HG03439 (cell line): Measurements from ENCODE around the gene SHANK2.

Experiments
- ATAC-seq: cut with Tn5 transposase; IDR thresholded peaks from one replicate; pipeline ENCODE4 v1.9.1; 2021; ENCODE audit warnings: mild to moderate bottlenecking, moderate library complexity; ENCODE audit not compliant: unreplicated experiment

Gene SHANK2

DNA sequence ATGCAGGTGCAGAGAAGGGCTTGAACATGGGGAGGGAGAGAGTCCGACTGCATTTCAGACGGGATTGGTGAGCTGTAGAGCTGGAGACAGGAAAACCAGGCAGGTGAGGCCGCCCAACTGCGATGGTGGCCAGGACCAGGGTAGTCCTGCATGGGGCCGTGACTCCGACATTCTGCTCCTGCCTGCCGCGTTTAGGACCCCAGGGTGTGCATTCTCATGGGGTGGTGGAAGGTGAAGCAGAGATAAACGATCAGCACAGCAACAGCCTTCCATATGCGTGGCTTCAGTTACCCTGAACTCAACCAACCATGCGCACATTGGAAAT lies 29.3 kb downstream of the SHANK2 start:
- ATAC-seq, result no peak

DNA sequence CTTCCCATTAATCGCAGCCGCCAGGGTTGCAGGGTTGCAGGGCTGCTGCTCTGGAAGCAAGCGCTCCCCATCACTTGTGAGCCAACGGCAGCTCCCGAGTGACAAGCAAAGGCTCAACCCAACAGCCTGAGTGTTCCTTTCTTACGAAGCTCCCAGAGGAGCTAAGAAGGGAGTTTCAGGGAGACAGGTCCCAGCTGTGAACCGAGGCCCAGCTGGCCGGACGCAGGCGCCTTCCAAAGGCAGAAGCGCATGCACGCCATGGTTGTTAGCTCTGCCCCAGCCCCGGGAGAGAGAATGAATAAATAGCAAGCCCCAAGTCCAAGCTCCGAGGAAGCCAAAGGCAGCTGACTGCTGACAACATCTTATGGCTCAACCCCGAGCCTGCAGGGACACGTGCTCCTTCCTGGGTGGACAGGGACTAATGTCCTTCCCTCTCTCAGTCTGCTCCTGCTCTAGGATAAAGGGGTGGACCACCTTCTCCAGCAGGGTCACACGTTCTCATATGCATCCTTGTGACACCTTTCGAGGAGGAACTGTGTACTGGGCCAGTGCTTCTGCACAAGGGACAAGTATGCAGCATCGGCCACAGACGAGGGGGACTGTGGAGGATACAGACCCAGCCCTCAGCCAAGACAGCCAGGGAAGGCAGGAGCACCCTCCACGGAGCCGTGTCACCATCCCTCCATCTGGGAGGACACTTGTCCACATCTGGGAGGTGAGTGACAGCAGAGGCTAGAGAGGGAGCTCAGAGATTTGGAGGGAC lies 29.9 kb downstream of the SHANK2 start:
- ATAC-seq, result no peak

DNA sequence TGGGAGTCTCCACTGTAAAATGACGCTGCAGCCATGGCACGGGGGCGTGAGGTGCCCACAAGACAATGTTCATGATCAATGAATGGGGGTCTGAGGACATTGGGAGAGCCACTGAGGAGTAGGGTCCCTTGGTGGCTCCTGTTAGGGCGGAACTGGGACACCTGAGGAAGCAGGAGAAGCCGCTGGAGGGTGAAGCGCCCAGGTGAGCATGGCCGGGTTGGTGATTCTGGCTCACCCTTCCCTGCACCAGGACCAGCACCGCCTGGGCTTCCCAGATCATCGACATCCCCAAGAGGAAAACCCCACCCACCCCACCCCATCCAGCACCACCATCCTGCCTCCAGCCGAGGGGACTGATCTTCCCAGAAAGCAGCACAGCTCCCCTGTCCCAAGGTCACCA lies 30.6 kb downstream of the SHANK2 start:
- no peak for ATAC-seq

DNA sequence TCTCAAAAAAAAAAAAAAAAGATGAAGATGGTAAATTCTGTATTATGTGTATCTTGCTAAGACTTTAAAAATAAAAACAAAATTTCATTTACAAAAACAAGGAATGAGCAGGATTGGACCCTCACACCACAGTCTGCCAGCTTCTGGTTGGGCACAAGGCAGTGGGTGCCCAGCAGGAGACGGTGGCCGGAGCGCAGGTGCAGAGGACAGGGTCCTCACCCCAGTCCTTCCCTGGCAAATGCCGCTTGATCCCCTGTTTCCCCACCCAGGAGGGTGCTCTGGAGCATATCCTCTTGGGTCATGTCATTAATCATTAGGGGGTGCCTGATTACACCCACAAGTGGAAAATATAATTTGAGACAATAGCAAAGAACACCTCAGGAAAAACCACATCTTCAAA lies 31.2 kb downstream of the SHANK2 start:
- ATAC-seq, result no peak

DNA sequence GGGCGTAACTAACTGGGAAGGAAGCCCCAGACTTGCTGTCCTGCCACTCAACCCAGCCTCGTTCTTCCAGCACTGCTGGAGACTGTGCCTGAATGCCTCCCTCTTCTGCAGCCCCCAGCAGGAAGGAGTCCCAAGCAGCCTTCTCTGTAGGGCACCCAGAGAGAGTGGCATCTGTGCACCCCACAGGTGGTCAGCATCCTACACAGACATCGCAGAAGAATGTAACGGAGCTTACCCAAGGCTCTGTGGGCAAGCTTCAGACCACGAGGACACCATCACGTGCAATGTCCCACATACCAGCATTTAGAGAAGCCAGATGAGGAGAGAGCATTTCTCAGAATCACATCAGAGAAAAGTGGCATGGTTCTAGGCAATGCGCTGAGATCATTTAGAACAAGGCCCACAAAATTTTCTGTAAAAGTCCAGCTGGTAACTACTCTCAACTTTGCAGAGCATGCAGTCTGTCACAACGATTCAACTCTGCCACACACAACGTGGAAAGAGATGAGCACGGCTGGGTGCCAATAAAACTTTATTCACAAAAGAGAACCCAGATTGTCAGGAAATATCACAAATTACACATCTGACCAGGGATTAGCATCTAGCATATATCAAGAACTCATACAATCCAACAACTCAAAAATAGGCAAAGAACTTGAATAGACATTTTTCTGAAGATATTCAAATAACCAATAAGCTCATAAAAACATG lies 33.4 kb downstream of the SHANK2 start:
- no peak for ATAC-seq

DNA sequence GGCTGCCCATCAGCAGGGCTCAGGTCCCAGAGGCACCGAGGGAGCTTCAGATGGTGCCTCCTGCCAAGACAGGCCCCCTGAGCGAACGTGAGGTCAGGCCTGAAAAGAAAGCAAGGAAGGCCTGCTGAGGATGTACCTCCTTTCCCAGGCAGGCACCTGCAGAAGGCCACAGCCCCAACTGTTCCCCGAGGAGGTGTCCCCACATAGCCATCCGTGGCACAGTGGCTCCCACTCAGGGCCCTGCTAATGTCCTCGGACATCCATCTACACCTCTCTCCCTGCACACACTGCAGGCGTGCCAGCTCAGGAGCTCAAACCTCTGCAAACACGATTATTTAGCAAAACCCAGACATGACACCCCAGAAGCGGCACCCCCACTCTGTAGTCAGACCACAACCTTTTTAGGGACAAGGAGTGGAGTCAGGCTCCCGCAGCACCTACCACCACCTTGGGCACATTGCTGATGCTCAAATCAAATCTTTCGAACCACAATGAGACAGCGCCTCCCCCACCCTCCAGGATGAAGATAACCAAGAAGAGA lies 36.9 kb downstream of the SHANK2 start:
- no peak for ATAC-seq

DNA sequence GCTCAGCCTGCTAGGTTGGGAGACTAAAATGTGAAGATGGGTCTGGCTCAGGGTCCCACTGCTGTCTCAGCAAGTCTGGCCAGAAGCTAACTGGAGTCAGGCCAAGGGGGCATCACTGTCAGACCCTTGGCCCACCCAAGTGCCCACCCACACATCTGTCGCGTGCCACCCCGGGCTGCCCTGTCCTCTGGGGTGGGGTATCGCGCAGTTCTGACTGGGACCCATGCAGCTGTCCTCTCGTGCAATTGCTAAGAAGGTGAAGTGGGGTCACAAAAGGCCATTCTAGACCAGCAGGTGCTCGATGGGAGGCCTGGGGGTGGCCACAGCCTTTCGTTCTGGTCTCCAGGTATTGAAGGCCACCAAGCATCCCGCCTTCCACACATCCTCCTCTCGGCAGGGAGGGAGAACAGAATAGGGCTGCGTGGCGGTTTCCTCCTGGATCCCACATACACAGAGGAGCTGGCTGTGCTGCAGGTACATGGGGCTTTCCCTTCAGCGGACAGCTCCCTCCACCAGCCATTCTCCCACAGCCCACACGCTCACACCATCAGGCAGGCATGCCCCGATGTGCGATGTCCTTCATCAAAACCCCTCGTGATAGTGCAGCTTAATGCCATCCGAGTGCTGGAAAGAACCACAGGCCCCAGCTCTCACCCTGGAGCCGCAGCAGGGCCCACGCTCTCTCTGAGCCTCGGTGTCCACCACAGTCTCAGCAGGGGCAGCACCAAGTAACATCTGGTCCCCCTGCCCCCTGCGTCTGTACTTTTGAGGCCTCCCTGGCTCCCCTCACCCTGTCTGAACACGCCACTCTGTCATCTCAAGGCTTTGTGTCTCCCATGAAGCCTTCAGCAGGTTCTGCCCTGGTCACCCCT lies 37.6 kb downstream of the SHANK2 start:
- ATAC-seq, result no peak

DNA sequence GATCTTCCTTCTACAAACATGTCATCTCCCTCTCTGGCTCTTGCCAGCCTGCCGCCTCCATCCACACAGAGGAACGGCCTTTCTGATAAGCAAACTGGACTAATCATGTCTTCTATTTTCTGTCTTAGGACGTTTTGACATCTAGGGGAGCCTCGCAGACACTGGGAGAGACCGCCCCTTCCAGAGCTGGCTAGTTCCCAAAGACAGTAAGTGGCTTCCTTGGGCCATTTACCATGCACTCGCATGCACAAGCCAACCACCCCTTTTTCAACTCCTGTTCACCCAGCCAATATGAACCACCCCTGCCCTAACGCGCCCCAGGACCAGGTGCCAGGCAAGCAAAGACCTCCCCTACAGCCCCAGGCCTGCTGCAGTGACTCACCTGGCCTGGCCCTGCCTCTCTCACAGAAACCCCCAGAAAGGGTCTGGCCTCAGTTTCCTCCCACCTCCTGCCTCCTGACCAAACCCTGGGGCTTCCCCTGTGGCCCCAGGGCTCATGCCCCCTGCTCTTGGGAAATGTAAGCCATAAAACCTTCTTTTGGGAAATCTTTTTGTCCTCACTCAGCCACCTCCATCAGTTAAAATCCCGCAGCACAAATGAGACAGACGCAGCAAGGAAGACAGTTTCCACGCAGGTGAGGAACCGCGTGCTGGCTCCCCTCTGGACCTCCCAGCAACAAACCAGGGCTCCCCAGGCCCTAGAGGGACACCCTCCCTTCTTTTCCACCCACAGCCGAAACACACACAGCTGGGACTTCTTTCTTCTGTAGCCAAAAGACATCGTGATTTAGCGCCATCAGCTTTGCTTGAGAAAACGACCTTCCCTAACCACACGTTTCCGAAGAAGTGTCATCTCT lies 38.5 kb downstream of the SHANK2 start:
- ATAC-seq, result no peak

DNA sequence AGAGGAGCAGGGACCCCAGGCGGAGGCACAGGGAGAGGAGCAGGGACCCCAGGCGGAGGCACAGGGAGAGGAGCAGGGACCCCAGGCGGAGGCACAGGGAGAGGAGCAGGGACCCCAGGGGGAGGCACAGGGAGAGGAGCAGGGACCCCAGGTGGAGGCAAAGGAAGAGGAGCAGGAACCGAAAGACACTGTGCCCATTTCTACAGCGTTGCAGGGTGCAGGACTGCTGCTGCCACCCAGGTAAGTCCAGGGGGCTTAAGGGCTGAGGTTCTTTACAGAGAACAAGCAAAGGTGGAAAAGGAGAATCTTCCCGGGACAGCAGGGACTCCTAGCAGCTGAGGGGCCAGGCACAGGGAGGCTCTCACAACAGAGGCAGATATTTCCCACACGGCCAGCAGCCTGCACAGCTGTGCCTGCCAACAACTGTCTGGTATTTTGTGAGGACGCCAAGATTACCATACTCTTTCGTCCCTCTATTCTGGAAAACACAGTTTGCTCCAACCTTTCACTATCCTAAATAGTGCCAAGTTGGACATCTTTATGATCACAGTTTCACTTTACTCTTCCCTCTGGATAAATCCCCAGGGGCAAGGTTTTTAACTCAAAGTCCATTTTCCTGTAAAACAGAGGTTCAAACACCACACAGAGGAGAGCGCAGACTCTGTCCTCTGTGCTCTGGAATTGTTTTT lies 39.4 kb downstream of the SHANK2 start:
- ATAC-seq, result no peak

DNA sequence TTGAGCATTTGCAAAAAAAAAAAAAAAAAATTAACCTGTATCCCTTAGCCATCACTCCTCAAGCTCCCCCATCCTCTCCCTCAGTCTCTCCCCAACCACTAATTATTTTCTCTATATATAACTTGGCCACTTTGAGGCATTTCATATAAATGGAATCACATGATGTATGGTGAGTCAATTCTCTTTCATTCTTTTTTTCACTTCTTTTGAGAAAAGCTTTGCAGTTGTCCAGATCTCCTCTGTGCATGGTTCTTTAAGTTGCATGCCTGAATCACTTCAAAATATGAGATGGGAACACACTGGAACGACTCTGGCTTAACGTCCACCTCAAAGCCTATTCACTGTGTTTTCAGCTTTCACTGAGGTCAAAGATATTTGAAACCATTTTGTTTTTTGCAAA lies 40.7 kb downstream of the SHANK2 start:
- ATAC-seq, result no peak

DNA sequence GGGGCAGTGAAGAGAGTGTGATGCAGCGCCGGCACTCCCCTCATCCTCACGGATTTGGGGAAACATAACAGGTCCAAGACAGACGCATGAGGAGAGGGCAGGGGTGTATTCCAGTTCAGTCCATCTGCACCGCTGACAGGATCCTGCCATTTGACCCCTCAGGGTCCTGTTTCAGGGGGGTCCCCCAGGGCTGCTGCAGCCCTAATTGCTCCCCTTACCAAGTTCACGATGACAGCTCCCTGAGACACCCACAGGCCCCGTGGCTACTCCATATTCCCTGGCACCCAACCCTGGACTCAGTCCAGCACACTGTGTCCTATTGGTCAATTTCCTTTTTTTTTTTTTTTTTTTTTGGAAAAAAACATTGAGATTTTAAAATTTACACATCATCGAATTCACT lies 41.5 kb downstream of the SHANK2 start:
- ATAC-seq, result no peak

DNA sequence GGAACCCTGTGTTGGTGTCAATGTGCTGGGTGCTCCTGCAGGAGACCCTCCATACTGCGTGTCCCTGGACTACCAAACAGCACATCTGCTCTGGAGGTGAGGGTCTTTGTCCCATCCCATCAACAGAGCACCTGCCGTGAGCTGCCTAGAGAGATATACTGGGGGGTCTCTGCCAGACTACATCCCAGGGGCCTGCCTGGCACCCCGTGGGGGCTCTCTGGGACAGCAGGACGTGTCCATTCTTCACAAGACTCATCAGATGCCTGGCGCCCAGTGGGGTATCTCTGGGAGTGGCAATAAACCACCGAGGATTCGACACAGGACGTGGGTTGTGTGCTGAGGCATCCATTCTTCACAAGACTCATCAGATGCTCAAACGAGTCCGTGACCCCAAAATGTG lies 42.7 kb downstream of the SHANK2 start:
- ATAC-seq, result no peak

DNA sequence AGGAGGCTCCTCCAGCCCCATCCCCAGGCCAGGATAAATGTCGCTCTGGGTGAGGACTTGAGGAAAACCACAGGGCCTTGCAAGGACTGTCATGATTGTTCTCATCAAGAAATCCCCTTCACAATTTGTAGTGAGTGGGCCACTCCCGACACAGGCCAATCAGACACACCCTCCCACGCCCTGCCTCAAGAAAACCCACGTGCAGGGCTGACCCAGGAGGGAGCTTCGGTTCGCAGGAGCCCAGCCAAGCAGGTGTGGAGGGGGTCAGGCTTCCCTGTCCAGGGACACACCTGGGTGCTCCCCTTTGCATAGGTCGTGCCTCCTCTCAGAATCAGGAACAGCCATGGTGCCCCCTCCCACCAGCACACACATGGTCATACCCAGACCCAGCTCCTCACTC lies 43.2 kb downstream of the SHANK2 start:
- no peak for ATAC-seq

DNA sequence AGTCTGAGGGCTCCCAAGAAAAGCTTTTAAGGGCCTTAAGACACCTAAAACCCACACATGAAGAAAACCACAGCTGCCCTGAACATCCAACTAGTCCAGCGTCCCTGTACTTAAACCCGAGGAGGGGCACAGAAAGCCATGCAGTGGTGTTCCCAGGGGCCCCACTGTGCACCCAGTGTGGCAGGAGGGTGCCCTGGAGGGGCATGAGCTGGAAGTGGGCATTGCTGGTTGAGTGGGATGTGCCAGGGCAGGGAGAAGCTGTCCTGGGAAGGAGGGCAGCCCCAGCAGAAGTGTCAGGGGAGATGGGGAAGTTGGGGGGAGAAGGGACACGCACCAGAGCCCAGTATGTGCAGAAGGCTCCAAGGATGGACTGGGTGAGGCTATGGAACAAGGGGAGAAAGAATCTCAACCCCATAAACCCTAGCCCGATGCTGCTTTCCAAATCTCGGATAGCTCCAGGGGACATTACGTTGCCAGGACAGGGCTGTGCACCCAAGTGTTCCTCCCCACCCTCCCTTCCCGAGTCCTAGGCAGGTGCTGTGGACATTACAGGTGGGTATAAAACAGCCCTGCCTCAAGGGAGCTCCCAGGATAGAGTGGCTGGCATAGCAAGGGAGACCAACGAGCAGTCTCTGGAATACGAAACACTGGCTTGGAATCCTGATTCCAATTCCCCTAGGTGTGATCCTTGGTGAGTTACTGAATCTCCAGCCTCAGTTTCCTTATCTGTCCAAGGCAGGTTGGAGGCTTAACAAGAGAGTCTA lies 44.2 kb downstream of the SHANK2 start:
- no peak for ATAC-seq

DNA sequence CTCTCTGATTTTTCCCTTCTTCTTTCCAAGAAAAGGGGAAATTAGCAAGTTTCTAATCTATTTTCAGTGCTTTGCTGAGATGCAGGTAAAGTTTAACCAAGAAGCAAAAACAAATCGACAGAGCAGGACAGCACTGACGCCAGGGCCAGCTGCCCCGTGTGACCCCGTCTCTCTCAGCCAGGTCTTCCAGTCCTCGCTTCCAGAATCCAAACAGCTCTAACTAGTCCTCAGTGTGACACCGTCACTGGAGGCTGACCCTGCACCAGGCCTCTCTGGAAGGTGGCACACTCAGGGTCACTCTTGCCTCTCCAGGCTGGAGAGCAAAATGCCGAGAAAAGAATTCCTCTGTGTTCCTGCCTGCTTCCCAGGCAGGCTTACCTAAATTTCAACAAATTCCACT lies 44.8 kb downstream of the SHANK2 start:
- no peak for ATAC-seq

DNA sequence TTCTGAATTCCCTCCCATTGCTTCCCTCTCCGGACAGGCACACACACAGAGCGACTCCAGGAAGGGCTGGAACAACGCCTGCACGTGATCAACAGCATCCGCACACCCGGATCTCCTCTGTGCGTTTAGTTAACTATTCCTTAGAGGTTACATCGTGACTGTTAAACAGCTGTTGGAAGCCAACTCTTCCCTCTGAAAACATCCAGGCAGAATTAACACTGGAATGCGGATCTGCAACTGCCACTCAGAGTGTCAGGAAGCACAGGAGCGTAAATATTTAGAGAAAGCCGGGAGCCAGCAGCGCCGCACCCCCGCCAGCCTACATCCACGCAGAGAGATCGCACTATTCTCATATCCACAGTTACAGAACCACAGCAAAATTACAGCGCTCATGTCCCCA lies 46.2 kb downstream of the SHANK2 start:
- no peak for ATAC-seq

DNA sequence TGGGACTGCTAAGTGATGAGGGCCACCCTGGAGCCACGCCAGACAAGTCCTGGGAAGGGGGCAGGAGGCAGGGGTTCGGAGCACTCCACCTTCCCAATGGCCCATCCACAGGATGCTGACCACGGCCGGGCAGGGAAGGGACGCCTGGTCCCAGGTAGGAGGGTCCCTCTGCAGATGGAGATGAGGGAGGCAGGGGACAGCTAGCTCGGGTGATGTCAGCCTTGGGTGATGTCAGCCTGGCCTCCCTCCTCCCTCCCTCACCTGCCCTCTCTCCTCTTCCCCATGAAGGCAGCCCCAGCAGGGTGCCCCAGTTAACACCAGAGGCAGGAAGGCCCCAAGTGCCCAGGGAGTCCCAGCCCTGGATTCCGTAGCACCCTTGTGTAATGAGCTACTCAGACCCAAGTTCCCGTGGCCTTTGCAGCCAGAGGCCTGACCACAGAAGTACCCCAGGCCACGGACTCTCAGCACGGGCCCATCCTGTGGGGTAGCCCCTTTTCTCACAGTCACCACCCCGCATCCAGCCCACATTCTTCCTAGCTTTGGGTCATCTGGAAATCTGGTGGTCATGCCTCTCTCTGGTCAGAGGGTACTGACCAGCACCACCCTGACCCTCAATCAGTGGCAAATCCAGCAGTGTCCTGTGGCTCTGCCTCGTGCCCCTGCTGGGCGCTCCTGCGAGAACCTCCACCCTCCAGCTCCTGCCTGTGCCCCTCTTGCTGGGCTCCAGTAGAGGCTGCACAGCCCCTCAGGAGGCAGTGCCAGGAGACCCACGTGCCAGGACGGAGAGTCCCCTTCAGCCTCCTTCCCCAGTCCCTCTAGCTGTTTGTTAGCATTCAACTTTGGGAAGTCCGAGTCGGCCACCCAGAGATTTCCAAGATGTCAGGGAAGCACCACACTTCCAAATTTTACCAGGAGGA lies 47.4 kb downstream of the SHANK2 start:
- ATAC-seq, result no peak

DNA sequence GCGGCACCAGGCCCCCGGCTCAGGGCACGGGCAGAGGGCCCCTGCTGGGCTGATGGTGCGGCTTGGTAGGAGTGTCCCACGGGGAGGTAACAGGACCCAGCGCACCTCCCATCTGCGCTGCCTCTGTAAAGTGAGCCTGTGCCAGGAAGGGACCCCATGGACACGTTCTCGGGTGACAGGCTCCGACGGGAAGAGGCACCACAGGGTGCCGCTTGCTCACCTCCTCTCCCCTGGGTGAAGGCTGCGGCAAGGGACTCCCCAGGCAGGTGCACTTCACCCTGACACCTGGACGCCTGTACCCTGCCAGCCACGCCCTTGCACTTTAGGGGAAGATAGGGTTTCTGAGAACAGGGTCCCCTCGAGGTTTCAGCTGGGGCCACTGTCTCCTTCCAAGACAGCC lies 48.1 kb downstream of the SHANK2 start:
- no peak for ATAC-seq
